Stimulated activated CD4-positive, alpha-beta T cell treated with anti-CD3 and anti-CD28 coated beads, Interleukin-4, amount 100 ng/mL, for 1 hour (primary cell): ENCODE data around the gene GLYATL1.

Experiments used
- DNase-seq: peaks from one replicate; pipeline ENCODE4 v3.0.0-alpha.2; 2020

Gene GLYATL1, protein sequence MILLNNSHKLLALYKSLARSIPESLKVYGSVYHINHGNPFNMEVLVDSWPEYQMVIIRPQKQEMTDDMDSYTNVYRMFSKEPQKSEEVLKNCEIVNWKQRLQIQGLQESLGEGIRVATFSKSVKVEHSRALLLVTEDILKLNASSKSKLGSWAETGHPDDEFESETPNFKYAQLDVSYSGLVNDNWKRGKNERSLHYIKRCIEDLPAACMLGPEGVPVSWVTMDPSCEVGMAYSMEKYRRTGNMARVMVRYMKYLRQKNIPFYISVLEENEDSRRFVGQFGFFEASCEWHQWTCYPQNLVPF

DNA sequence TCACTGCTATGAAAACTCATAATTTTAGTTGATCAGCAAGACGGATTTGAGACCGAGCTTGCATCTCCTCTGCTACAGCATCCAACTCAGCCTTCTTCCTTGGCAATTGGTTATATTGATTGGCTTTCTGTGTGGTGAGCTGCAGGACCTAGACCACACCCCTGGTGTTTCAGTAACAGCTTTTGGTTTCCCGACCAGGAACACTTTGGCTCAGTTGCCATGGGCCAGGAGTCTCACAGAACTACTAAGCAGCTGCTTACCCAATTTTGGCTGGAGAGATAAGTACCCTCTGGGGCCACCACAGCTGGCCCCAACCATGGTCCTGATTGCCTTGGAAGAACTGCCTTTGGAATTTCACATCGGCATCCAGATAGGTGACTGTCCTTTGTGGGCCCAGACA, at the start of gene GLYATL1:
Gene GLYATL1, plus strand, starts transcription at position 212 of the 400 bp plus-strand sequence. CDS start 7,600 bp downstream, outside the sequence.
- no peak for DNase-seq

DNA sequence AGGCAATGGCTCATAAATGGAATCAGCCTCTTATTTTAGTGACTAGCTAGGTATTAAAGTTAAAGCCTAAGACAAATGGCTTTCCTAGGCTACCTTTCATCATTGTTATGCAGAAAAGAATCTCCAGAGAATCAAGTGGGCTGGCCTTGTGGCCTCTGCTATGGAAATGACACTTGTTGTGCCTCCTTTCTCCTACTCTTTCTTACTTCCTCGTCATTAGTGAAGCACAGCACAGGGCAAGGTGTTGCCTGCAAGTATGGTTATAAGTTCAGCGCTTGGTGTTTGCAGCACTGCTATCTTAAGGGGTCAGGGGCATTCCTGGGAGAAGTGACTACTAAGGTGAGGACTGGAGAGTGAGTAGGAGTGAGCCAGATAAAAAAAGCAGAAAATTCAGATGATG, 45.4 kb upstream of the GLYATL1 start:
- DNase-seq, result no peak

DNA sequence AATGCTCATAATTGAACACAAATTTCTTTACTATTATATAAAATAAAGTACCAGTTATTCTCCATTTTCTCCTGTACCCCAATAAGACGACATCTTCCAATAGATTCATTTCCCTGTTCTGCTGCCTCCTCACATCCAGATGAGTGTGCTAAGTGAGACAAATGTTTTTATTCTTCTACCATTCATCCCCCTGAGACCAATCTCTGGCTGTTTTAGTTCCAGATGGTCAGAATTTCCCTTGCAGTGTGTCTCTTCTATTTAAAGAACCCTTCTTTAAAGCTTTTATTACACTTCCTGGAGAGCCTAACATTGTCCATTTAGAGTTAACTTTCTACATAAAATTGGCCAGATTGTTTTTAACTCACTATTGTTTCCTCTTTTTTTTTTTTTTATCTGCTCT, 41.2 kb upstream of the GLYATL1 start:
- DNase-seq, result no peak

DNA sequence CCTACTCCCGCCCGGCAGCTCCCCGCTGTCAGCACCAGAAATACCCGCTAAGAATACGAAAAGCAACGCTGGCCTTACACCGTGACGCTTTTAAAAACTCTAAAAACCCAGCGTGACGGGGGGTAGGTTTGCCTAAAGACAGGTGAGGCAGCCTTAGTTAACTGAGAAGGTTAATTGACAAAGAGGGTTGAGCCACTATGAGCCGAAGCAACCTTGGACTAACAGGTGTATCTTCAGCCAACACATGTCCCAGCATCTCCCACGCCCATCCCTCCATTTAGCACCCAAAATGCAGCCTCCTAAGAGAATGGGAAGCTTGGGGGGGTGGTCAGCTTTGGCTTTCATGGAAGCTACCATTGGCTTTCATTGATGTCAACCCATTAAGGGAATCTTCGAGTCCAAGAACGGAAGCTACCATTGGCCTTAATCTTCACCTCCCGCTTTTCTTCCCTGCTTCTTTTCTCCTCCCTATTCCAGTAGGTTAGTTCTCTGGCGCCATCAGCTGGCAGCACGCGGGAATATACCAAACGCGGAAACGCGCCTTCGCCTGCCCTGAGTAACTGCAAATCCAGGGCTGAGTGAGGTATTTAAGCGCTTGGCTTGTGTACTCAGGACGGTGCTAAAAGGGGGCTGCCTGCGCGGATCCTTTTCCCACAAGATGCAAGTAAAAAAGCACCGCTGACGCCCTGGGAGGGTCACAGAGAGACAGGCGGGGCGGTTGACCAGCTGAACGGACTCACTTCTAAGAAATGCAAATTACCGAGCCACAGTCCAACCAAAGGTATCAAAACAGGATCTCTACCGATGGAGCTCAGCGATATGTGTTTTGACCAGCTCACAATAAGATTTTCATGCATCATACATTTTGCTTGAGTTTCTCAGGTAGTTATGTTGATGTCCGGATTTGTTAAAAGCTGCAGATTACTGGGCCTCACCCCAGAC, 38.5 kb upstream of the GLYATL1 start:
- peak; percentile 21 for DNase-seq

DNA sequence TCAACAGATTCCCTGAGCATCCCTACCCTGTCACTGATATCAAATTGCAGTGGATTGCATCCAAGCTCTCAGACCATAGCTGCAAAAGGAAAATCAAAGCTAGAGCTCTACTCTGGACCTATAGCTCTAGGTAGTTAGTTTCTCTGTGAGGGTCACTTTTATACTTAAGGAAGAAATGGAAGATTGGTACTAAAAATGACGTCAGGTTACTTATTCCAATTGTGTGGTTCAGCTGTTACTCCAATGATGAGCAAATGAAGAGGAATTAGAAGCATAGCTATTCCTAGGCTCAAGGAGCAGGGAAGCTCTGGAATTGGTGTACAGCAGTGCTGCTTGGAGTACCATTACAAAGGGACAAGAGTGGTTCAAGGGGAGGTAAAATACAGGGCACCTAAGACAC, 36.4 kb upstream of the GLYATL1 start:
- no peak for DNase-seq

DNA sequence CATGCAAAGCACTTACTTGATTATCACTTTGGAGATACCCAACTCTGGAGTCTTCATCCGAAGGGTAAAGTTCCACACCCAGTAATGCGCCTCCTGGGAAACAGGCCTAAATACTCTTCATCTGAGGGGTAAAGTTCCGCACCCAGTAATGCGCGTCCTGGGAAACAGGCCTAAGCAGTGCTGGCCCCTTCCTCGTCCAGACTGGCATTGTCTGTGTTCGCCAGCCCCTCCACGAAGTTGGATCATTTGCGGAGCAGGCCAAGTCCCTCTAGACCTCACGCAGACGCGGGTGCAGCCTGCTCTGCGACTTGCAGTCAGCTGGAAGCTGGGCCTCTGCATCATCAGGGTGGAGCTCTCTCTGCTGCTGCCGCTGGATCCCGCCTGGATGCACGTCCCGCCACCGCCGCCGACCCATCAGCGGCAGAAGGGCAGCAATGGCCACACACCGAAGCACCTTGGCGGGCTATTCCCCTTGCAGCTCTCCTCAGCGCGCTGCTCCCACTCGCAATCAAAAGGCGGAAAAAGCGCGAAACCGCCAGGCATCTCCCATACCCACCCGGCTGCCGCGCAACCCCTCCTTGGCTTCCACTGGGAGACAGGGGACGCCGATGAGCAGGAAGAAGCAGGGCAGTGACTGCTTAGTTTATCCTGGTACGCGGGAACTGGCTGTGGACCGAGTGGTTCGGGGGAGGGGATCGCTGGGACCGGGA, 34.1 kb upstream of the GLYATL1 start:
- DNase-seq, result no peak

DNA sequence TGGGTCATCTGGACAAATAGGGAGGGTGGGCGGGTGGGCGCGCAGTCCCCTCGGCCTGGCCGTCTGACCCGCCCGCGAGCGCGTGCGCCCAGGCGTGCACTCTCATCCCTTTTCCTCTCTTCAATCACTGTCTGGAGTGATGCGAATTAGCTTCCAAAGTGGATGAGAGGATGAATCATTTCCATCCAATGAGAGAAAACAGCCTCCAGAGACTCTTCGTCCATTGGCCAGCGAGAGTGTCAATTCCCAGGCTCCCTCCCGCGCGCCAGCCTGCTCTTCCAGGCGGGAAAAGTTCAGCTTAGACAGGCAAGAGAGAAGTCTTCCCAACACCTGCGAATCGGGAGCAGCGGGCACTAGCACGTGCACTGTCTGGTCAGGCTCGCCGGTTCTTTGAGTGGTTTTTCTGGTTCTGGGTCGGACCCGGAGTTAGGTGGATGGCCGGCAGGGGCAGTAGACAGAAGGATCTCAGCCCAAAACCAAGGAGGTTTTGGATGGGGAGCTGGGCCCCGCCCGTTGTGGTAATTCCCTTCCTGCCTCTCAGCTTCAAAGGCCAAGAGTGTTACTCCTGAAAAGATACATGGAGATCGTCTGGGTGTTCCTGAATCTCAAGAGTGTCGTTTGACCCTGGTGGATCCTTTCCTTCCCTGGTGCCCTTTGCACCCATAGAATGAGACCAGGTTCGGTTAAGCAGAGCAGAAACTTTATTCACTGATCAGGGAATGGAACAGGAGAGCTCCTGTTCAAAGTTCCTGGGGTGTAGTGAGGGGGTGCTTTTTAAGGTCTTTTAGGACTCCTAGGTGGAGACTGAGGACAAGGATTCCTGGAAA, 33.4 kb upstream of the GLYATL1 start:
- DNase-seq, result no peak

DNA sequence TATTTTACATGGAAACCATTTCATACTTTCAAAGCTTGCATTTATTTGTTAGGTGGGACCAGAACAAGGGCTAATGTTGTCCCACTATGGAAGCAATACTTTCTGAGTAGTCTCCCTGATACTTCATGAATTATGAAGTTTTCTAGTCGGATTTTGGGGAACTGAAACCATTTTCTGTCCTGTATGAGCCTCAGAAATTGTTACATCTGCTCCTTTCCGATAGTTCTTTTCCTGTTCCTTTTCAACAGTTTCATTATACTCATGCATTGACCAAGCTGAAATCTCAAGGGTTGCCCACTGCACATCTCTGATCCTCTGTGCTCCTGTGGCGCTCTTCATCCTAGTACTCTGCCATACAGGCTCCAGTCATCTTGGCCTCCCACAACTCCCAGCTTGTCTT, 31.5 kb upstream of the GLYATL1 start:
- no peak for DNase-seq

DNA sequence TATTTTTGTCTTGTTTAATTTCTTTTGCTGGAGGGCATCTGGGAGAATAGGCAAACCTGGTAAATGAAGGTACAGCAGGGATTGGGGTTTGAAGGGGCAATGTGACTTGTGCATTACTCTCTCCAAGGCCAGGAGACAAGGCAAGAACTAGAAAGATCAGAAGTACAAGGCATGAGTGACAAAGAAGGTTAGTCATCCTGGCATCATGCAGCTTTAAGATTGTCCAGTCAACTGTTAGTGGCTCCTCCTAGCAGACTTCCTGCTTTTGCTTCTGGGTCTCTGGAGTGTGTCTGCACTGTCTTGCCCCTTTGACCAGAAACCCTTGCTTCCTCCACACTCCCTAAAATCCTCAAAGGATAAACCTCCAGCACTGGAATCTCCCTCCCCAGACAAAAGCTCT, 27.2 kb upstream of the GLYATL1 start:
- DNase-seq, result no peak

DNA sequence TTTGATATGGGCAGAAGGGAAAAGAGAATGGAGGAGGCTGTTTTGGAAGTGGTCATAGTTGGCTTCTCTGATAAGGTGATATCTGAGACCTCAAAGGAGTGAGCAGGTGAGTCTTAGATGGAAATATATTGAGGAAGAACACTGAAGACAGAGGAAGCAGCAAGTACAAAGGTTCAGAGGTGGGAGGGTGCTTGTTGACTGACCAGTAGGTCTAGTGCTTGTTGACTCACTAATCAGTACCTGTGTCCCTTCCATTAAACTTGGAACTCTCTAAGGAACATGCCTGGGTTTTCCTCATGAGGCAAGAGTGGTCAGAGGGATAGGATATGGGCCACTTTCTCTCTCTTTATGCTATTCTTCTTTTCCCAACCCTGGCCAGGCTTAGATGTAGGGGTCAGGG, 25.6 kb upstream of the GLYATL1 start:
- no peak for DNase-seq

DNA sequence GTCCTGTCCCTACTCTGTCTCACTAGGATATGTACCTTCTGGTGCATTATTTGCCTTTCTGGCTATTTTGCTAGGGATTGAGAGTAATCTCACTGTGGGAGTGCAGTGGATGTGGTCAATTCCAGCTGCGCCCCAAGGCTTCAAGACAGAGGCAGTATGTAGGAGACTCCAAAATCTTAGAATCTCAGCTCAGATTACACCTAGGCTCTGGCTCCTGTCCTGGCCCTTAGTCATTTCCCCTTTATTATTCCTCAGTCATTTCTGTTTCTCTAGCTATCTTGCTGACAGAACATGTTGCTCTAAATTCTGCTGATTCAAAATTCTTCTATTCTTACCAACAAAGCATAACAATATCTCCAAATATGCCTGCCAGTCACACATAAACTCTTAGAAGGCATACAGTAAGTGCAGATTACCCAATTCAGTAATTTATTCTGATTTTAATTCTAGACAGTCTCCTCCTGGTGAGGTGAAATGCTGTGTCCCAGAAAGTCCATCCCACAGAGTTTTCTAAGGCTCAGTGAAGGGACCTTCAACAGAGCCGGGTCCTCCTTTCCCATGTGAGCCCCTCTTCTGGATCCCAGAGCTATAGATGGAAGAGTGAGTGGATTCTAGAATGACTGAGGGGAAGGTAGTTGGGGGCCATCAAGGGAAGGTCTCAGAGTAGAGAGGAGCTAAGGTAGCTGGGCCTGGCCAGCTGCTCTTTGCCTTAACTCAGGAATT, 24.3 kb upstream of the GLYATL1 start:
- DNase-seq, result no peak

DNA sequence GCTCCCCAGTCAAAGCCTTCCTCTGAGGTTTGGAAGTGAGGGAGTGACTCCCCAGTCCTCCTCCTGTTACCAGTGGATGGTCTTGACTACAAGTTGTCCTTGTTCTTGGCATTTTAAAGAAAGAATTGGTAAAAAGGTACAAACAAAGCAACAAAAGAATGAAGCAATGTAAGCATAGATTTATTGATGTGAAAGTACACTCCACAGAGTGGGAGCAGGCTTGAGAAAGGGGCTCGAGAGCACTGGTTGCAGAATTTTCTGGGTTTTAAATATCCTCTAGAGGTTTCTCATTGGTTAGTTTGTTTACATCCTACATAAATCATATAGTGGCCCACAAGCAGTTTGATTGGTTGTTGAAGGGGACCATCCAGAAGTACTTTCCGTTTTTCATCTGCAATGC, 22.7 kb upstream of the GLYATL1 start:
- DNase-seq, result no peak

DNA sequence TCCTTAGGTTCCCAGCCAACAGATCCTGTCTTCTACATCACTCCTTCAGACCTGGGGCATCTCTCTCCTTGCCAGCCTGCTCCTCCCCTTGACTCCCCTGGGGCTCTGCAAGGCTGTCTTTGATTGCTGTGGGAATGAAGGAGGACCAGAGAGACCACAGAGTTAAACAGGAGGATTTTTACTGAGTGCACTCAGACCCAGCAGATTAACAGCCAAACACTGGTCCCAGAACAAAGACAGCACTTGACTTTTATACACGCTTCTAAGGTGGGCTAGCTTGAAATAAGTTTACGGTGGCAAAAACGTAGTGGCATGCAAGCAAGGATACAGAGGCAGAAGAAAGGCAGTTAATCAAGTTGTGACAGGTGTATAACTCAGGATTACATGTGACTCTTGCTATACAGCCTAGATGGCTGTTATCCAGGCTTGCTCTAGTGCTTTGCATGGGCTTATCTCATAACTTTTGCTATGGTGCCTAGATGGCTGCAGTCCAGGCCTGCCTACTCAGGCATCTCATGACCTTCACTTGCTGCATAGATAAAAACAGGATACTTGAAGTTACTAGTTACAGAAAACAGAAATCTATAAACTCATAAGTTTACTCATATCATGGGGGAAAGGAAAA, 22.0 kb upstream of the GLYATL1 start:
- DNase-seq, result no peak

DNA sequence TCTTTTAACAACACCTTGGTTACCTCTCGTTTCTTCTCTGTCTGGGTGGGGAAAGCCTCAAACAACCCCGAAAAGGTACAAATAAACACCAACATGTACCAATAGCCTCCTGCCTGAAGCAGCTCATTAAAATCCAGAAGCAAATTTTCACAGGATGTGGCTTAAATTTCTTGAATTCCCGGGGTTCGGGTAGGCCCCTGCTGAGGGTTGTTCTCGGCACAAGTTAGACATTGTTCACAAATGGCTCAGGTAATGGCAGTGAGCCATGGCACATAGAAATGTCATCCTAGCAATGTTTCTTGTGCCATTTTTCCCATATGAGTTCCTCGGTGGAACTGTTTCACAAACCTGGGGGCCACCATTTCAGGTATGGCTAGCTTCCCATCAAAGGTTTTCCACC, 19.7 kb upstream of the GLYATL1 start:
- no peak for DNase-seq

DNA sequence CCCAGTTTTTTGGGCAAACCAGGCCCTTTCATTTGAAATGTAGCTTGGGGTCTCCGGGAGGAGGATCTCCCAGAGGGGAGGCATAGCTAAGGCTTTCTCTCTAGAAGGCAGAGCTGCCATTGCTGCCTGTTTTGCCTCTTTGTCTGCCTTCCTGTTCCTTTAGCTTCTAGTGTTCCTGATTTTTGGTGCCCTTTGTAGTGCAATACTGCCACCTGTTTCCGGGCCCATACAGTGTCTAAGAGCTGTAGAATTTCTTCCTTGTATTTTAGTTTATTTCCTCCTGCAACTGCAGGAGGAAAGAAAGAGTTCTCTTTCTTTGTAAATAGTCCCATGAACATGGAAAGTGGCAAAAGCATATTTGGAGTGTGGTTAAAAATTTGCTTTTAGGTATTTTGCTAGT, 19.3 kb upstream of the GLYATL1 start:
- no peak for DNase-seq

DNA sequence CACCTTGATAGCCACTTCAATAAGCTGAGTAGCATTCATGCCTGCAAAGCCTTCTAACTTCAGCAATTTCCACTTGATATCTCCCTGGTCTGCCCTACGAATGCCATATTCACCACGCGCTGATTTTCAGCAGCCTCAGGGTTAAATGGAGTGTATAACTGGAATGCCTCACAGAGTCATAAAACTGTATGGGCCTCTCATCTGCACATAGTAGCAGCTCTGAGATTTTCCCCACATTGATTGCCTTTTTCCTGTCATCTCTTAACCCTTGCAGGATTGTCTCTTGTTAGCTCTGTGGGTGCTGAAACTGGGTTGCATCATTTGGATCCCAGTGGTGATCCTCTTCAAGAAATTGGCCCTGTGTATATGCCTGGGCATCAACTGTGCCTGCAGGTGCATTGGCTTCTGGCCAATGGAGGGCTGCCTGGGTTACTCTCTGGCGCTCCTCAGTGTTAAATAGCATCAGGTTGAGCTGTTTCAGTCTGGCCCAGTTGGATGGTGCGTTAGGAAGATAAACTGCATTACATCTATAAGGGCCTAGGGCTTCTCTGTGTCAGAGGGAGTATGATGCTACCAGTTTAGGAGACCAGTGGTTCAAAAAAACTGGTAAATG, 17.4 kb upstream of the GLYATL1 start:
- DNase-seq, result no peak

DNA sequence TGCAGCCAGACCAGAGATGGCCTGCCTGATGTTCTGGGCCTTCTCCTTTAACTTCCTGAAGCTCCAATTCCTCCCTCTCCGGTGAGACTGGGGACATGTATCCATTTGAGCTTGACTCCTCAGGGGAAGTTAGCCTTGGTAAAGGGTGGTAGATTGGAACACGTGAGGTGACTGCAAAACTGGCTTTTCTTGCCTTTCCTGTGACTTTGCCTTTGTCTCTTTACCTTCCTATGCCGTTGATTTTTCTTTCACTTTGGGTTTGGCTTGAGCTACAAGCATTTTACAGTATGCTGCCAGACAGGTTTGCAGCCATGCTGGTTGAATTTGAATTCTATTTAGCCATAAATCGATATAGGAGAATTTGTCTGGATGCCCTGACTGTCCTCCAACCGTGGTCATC, 16.8 kb upstream of the GLYATL1 start:
- DNase-seq, result no peak

DNA sequence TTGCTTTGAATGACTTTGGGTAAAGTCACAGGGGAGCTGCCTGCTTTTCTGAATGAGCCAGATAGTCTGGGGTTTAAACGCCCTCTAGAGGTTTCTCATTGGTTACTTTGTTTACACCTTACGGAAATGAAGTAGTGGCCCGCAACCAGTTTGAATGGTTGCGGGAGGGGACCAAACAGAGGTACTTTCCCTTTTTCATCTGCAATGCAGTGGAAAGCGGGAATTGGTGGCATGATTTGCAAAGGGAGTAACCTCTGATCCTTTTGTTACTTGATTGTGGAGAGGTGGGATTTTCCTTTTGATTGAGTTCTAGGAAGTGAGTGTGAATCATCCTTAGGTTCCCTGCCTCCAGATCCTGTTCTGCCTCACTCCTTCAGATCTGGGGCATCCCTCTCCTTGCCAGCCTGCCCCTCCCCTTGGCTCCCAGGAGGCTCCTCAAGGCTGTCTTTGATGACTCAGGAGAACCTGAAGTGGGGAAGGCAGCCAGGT, 15.9 kb upstream of the GLYATL1 start:
- no peak for DNase-seq

DNA sequence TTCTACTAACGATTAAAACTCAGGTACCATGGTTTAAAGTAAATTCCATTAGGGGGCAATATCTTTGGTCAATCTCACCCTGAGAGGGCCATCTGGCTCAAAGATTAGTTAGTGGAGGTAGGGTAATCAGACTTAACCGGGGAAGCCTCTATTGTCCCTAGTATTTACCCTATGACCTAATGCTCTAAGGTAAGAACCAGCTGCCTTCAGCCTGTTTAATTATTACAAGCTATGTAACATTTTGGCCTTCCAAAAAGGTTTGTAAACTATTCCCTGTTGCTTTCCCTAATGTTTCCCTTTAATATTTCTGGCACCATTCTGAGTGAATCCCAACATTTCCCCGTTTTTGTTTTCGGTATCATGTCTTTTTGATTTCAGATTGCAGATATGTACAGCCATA, 15.1 kb upstream of the GLYATL1 start:
- DNase-seq, result no peak

DNA sequence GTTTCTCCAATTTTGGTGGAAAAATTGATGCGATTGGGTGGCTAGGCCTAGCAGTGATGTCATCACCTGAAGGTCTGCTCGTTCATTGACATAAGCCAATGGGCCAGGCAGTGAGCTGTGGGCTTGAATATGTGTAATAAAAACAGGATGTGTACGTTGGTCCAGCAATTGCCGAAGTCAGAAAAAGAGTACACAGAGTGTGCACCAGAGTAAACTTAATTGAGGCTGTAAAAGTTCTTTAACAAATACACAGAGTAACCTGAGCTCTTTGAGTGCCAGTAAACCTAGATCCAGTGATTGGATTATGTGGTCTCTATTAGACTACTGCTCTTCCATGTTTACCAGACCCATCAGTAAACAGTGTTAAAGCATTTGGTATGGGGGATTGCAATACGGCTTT, 13.0 kb upstream of the GLYATL1 start:
- DNase-seq, result no peak

DNA sequence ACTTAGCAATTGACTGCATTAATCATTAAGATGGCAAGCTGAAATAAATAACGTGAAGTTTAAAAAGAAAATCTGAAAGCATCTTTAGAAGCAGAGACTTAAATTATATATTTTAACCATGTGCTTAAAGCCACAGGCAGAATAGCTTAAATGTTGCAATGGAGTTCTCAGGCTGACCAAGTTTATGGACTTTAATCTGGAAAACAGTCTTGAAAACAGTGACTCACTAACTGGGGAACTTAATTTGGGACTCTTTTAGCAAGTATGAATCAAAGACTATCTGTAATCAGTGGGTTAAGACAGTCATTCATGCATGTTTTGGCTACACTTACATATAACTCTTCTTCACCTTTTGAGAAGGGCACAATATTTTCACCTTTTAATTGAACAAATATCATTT, 12.6 kb upstream of the GLYATL1 start:
- DNase-seq, result no peak
